MCF 10A (cell line): Measurements from ENCODE around the gene ARHGAP8. TPM values are rescaled to one million over a fixed set of nuclear protein-coding genes. Genes with fewer than 3 reads are reported as not detected.

Experiments
- BruUV-seq: library from RNA; stranded (reverse); fragments of 400-500 nt; replicated peaks from 2 replicates; lab custom pipeline; 2021; lab: Mats Ljungman, UMichigan
- CTCF ChIA-PET: fragments of 300-600 bp; sonication (Branson Sonifier 250); formaldehyde crosslinking; extraction: SDS; loops from one replicate; lab custom pipeline; 2021; ENCODE audit warnings: antibody characterized with exemption, inconsistent platforms; lab: Yijun Ruan, JAX
- POLR2A ChIA-PET: fragments of 300-600, 350-650 bp; sonication (Branson Sonifier 250); formaldehyde crosslinking; extraction: SDS; loops from one replicate; lab custom pipeline; 2020; ENCODE audit warnings: antibody characterized with exemption, inconsistent platforms; lab: Yijun Ruan, JAX
- DNase-seq: peaks from one replicate; pipeline ENCODE4 v3.0.0-alpha.2; 2018; ENCODE audit not compliant: unreplicated experiment
- H3K27ac Mint-ChIP-seq: one replicate; pipeline ENCODE4 v1.8.0; 2022; ENCODE audit warnings: mild to moderate bottlenecking, low read depth, mixed read lengths; ENCODE audit not compliant: unreplicated experiment
- H3K27me3 Mint-ChIP-seq: one replicate; pipeline ENCODE4 v1.8.0; 2022; ENCODE audit warnings: mixed read lengths; ENCODE audit not compliant: insufficient read depth, unreplicated experiment
- H3K36me3 Mint-ChIP-seq: one replicate; pipeline ENCODE4 v1.8.0; 2022; ENCODE audit warnings: mild to moderate bottlenecking, moderate library complexity, mixed read lengths; ENCODE audit not compliant: insufficient read depth, unreplicated experiment
- H3K4me1 Mint-ChIP-seq: one replicate; pipeline ENCODE4 v1.8.0; 2022; ENCODE audit warnings: mixed read lengths; ENCODE audit not compliant: insufficient read depth, unreplicated experiment
- H3K4me3 Mint-ChIP-seq: one replicate; pipeline ENCODE4 v1.8.0; 2022; ENCODE audit warnings: mild to moderate bottlenecking, moderate library complexity, mixed read lengths; ENCODE audit not compliant: unreplicated experiment
- H3K9me3 Mint-ChIP-seq: one replicate; pipeline ENCODE4 v1.8.0; 2022; ENCODE audit warnings: mixed read lengths; ENCODE audit not compliant: unreplicated experiment
- intact Hi-C: fragments of 100-400 bp; cut with micrococcal nuclease; formaldehyde crosslinking; loops from 2 replicates; pipeline ENCODE4 v1.14.1; 2022
- total RNA-seq: library from RNA; stranded (reverse); gene quantifications from 2 replicates; pipeline ENCODE4 v1.2.3, GENCODE V29; 2022
- TF ChIP-seq, protein P1 (sequence below): fragments of 200-600 bp; IDR thresholded peaks from one replicate; pipeline ENCODE4 v1.8.0; 2022; ENCODE audit warnings: antibody characterized with exemption, mild to moderate bottlenecking; ENCODE audit not compliant: unreplicated experiment

Gene ARHGAP8
- total RNA-seq, 1 experiment from 2014 or later: 18.6 TPM

DNA sequence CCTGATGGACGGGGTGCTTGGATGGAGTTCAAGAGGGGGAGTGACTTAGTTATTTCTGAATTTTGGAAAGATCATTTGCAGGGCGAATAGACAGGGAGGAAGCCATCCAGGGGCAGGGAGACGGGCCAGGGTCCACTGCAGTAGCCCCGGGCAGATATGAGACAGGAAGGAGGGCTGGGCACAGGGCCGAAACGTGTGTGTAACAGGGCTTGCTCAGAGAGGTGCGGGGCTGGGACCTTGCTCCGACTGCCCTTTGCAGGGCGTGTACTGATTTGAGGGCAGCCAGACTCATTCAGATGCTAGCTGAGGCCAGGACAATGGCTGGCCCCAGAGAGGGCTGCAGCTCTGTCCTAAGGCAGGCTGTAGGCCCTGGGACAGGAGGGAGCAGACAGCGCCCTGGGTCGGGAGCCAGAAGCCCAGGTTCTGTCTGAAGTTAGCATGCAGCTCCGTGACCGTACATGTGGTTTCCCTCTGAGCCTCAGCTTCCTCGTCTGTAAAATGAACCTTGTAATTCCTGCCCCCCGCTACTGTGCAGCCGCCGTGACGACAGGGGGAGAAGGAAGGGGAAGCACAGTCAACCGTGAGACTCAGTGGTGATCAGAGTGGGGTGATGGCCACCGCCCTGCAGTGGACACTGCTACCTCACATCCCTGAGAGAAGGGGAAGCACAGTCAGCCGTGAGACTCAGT is 154.0 kb downstream of the ARHGAP8 start:
- TF ChIP-seq, protein P1, sequence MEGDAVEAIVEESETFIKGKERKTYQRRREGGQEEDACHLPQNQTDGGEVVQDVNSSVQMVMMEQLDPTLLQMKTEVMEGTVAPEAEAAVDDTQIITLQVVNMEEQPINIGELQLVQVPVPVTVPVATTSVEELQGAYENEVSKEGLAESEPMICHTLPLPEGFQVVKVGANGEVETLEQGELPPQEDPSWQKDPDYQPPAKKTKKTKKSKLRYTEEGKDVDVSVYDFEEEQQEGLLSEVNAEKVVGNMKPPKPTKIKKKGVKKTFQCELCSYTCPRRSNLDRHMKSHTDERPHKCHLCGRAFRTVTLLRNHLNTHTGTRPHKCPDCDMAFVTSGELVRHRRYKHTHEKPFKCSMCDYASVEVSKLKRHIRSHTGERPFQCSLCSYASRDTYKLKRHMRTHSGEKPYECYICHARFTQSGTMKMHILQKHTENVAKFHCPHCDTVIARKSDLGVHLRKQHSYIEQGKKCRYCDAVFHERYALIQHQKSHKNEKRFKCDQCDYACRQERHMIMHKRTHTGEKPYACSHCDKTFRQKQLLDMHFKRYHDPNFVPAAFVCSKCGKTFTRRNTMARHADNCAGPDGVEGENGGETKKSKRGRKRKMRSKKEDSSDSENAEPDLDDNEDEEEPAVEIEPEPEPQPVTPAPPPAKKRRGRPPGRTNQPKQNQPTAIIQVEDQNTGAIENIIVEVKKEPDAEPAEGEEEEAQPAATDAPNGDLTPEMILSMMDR: no peak
- no peak for DNase-seq
- no TSS peak for BruUV-seq
- intact Hi-C loops: no loop called here
- CTCF ChIA-PET: no interaction called here
- POLR2A ChIA-PET: no interaction called here
- Mint-ChIP-seq H3K36me3 (peaks cover 7% of the 10 kb centered on the region), H3K4me1 (peaks cover 5% of the 10 kb centered on the region), H3K27me3 (peaks cover 61% of the 10 kb centered on the region), H3K27ac (no peak overlapping the region), H3K9me3 (peaks cover 35% of the 10 kb centered on the region), H3K4me3 (no peak overlapping the region)

DNA sequence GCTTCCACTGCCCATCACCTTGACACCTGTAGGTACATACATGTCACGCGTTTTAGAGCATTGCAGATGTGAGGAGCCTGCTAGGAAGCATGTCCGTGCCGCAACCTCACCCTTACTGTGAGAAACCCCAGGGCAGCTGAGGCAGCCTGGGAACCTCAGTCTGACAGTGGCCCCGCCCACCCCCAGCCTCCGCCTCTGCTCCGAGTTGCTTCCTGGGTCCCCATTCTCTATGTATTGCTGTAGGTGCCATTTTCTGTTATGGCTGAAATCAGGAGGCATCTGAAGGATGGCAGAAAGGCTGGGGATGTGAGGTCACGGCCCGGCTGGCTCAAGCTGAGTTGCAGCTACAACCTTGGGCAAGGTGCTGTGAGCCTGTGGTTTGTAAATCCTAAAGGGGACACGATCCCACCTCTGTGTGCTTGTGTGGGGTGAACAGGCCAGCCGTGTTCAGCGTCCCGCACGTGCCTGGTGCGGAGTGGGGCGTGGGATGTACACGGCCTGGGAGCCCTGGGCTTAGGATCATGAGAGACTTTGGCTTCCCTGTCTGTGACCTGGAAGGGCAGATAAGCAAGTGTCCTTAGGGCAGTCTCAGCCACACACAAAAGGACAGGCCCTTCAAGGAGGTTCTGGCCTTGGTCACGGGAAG is 154.7 kb downstream of the ARHGAP8 start:
- TF ChIP-seq, protein P1: no peak
- POLR2A ChIA-PET: interaction anchor here (0.8 kb wide), 1 partner anchor 9 kb away, joined by 3 read pairs; no protein-coding TSS in a partner anchor
- BruUV-seq: no TSS peak
- Mint-ChIP-seq H3K4me1 (peaks cover 5% of the 10 kb centered on the region), H3K27me3 (peaks cover 62% of the 10 kb centered on the region), H3K4me3 (no peak overlapping the region), H3K9me3 (peaks cover 38% of the 10 kb centered on the region), H3K27ac (no peak overlapping the region), H3K36me3 (peaks cover 7% of the 10 kb centered on the region)
- DNase-seq: no peak
- intact Hi-C loops: no loop called here
- CTCF ChIA-PET: no interaction called here

DNA sequence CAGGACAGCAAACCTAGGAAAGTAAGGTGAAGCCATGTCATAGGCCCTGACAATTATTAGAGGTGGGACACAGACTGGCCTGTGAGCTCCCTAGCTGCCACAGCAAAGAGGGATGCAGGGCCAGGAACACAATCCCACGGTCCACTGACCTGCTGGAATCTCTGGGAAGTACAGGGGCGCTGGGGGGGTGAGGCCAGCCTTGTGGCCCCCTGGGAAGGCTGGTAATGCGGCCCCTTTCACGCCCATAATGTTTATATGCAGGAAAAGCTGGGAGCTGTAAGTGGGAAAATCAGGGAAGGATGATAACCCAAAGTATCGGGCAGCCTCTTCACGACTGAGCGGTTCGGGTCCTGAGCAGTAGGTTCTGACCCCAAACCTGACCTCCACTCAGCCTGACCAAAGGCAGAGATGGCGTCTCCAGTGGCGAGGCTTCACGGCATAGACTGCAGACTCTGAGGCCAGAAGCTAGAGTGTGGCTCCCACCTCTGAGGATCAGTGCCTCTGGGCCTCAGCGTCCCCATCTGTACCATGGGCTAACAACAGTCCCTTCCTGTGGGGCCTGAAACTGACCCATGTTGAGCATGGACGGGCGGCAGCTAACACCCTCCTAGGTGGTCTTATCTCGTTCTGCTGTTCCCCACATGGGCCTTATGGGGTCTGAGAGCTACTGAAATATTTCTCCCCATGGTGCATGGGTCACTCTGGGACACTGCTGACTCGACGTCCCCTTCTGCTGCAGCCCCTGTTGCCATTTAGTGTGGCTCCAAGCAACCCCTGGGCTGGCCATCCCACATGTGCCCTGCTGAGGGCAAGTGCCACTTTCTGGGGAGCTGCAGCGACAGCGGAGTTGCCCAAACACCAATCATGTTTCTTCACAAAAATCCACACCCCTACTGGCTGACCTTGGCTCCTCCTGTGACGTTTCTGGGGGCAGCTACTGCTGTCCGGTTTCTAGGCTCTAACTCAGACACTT is 155.7 kb downstream of the ARHGAP8 start:
- H3K9me3 Mint-ChIP-seq: peaks cover 35% of the 10 kb centered on the region

More for the DNA sequence above, 155.7 kb downstream of the ARHGAP8 start:
- Mint-ChIP-seq H3K36me3 (peaks cover 2% of the 10 kb centered on the region), H3K27ac (no peak overlapping the region), H3K4me3 (no peak overlapping the region), H3K27me3 (peaks cover 54% of the 10 kb centered on the region), H3K4me1 (peaks cover 5% of the 10 kb centered on the region)
- ChIA-PET CTCF (interaction anchor here (0.6 kb wide), 1 partner anchor 908 kb away, joined by 3 read pairs; no protein-coding TSS in a partner anchor), POLR2A (interaction anchor here (0.8 kb wide), 1 partner anchor 10 kb away, joined by 3 read pairs; no protein-coding TSS in a partner anchor)
- TF ChIP-seq, protein P1: no peak
- DNase-seq: no peak
- no TSS peak for BruUV-seq
- intact Hi-C loops: no loop called here
